Right lobe of liver (tissue), 4 donors: Measurements from ENCODE around the gene CNTN5.

Experiments used
- POLR2A ChIP-seq: fragments of 450-650 bp; IDR thresholded peaks from one replicate; pipeline ENCODE4 v1.6.1; 2017; ENCODE audit warnings: antibody characterized with exemption, mild to moderate bottlenecking
- TF ChIP-seq, protein P1 (sequence below), 4 donors: fragments of 200-600 bp in 3 of 4; fragments of 450-650 bp in 1 of 4; IDR thresholded peaks; one replicate each; pipeline versions ENCODE4 v1.5.1 to v1.8.0; 2016 to 2022; ENCODE audit warnings: antibody characterized with exemption in 4 of 4, mild to moderate bottlenecking in 2 of 4
- donor health status: DM: no; HTN: no; CAD: no.
- donor health status: DM: no; HTN: no; CAD: no.
- donor health status: DM: no; HTN: yes; CAD: no.

DNA sequence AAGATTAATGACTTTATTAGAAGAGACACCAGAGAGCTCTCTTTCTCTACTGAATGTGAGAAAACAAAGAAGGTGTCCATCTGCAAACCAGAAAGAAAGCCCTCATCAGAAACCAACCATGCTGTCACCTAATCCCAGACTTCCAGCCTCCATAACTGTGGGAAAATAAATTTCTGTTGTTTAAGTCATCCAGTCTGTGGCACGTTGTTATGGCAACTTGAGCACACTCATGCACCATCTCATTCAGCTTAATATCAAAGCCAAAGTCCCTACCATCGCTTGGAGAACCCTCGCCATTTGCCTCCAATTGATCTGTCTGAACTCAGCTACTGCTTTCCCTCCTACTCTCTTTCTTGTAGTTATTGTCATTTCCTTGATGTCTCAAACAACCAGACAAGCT, 900.2 kb downstream of the CNTN5 start:
- TF ChIP-seq, protein P1, sequence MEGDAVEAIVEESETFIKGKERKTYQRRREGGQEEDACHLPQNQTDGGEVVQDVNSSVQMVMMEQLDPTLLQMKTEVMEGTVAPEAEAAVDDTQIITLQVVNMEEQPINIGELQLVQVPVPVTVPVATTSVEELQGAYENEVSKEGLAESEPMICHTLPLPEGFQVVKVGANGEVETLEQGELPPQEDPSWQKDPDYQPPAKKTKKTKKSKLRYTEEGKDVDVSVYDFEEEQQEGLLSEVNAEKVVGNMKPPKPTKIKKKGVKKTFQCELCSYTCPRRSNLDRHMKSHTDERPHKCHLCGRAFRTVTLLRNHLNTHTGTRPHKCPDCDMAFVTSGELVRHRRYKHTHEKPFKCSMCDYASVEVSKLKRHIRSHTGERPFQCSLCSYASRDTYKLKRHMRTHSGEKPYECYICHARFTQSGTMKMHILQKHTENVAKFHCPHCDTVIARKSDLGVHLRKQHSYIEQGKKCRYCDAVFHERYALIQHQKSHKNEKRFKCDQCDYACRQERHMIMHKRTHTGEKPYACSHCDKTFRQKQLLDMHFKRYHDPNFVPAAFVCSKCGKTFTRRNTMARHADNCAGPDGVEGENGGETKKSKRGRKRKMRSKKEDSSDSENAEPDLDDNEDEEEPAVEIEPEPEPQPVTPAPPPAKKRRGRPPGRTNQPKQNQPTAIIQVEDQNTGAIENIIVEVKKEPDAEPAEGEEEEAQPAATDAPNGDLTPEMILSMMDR (IDR thresholded peaks at IDR 0.05): no peak
- no peak for TF ChIP-seq POLR2A
